GM10266 (cell line): Measurements from ENCODE around the gene PRPSAP1.
A peak's percentile ranks its signal among the peaks of the same experiment; 100 is the strongest.

ENCODE experiments used
- DNase-seq: peaks from one replicate; pipeline ENCODE4 v3.0.0; 2012; ENCODE audit errors: extremely low spot score
- CTCF ChIP-seq: IDR thresholded peaks from 2 replicates; pipeline ENCODE4 v1.5.1; 2012; ENCODE audit warnings: mild to moderate bottlenecking, low read depth; ENCODE audit not compliant: control insufficient read depth, insufficient read depth; ENCODE audit errors: missing control alignments

The PRPSAP1 gene

GRCh38 chr17:76264755-76265623 is 88.7 kb downstream of the PRPSAP1 start, which contains the start of gene UBALD2:
UBALD2 (plus strand) TSS chr17:76265348; CDS start chr17:76265506, 158 bp downstream.
- DNase-seq: peak; percentile 98
- TF ChIP-seq CTCF: no peak

- DNase-seq: no peak
- no peak for TF ChIP-seq CTCF
Observed at GRCh38 chr17:76264425-76264754, 89.3 kb downstream of the PRPSAP1 start.

GRCh38 chr17:76263896-76264295 is 89.8 kb downstream of the PRPSAP1 start:
- no peak for TF ChIP-seq CTCF
- no peak for DNase-seq

GRCh38 chr17:76262732-76263344 is 90.9 kb downstream of the PRPSAP1 start:
- DNase-seq: peak; percentile 78
- TF ChIP-seq CTCF: no peak

DNA sequence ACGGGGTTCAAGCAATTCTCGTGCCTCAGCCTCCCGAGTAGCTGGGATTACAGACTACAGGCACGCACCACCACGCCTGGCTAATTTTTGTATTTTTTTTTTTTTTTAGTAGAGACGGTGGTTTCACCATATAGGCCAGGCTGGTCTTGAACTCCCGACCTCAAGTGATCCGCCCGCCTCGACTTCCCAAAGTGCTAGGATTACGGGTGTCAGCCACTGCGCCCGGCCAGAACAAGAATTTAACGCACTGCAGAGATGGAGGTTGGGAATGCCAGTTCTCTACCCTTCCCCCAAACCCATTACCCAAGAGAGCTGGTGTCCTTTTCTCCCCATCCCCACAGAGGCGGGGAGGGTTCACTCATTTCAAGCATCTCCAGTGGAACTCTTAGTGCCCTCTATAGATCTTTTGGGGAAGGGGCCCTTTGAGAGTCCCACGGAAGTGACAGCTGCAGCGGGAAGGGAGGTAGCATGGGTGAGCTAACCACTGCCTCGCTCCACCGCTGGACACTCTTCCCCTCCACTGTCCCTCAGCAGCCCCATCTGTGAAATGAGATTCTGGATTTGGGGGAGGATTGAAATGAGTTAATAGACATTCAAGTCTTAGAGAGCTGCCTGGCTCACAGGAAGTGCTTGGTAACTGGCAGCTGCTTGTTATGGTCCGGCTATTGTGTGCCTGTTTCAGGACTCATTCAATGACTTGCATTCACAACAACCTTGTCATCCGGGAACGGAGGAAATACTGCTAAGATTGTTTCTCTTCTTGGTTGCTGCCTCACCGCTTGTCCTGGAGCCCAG is 92.1 kb downstream of the PRPSAP1 start:
- DNase-seq: peak; percentile 62

DNA sequence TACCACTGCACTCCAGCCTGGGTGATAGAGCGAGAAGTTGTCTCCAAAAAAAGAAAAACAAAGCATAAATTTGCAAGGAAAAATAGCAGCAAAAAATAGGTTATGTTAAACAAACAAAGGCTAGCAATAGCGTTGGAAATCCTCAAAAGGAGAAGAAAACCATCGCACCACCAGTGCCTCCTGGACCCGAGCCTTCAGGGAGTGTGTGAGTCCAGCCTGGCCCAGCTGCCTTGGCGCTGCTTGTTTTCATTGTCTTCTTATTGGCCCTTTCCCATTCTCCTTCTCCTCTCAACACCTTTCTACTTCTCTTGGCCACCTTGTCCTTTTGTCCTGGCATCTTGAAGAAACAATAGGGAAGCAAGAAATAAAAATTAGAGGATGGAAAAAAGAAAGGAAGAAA is 93.0 kb downstream of the PRPSAP1 start:
- DNase-seq: no peak
- TF ChIP-seq CTCF: no peak

More for the DNA sequence above, 92.1 kb downstream of the PRPSAP1 start:
- TF ChIP-seq CTCF: no peak

DNA sequence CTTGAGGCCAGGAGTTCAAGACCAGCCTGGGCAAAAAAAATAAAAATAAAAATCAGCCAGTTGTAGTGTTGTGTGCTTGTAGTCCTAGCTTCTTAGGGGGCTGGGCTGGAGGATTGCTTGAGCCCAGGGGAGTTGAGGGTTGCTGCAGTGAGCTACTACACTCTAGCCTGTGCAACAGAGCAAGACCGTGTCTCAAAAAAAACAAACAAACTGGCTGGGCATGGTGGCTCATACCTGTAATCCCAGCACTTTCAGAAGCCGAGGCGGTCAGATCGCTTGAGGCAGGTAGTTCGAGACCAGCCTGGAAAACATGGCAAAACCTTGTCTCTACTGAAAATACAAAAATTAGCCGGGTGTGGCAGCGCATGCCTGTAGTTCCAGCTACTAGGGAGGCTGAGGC is 93.5 kb downstream of the PRPSAP1 start:
- no peak for DNase-seq
- TF ChIP-seq CTCF: no peak
